B cell (primary cell): Measurements from ENCODE around the gene ENO1. TPM values are rescaled to one million over a fixed set of nuclear protein-coding genes. Genes with fewer than 3 reads are reported as not detected.
A peak's percentile ranks its signal among the peaks of the same experiment; 100 is the strongest.

ENCODE experiments used
- ATAC-seq: fragments of 200-7000 bp; cut with Tn5 transposase; one replicate; pipeline ENCODE4 v1.10.0; 2021; ENCODE audit warnings: low read depth, mild to moderate bottlenecking, moderate number of reproducible peaks, moderate library complexity
- CTCF ChIA-PET: fragments of 350-600 bp; sonication (Branson Sonifier 250); formaldehyde crosslinking; loops from one replicate; lab custom pipeline; 2021; ENCODE audit warnings: antibody characterized with exemption, inconsistent platforms; lab: Charles Lee
- POLR2A ChIA-PET: fragments of 350-600 bp; sonication (Branson Sonifier 250); formaldehyde crosslinking; loops from one replicate; lab custom pipeline; 2021; ENCODE audit warnings: antibody characterized with exemption; lab: Charles Lee
- DNase-seq: peaks from one replicate; pipeline ENCODE4 v3.0.0; 2013
- H2AFZ ChIP-seq: 2 replicates; pipeline ENCODE4 v1.6.1; 2012; ENCODE audit warnings: mild to moderate bottlenecking, low read depth, low read length; ENCODE audit not compliant: insufficient read depth, poor library complexity, severe bottlenecking
- H3K27ac ChIP-seq, 2 donors: 1 replicate in 1 of 2; 2 replicates in 1 of 2; pipeline ENCODE4 v1.5.1; 2012 to 2013; ENCODE audit warnings: low read length in 2 of 2, mild to moderate bottlenecking in 2 of 2, moderate library complexity in 1 of 2
- H3K27me3 ChIP-seq, 4 experiments: fragments of 200-600 bp in 1 of 4; sonication (generic) in 1 of 4; replicated peaks in 1 of 4; 1 replicate in 2 of 4; 2 replicates in 2 of 4; pipeline versions ENCODE4 v1.6.1 to v1.7.0; 2013 to 2016; ENCODE audit warnings: low read length in 3 of 4, mild to moderate bottlenecking in 2 of 4, mixed read lengths in 1 of 4, moderate library complexity in 1 of 4; ENCODE audit not compliant: insufficient read depth in 4 of 4, control insufficient read depth in 3 of 4; ENCODE audit errors: control extremely low read depth in 1 of 4
- H3K36me3 ChIP-seq, 2 experiments: replicated peaks in 1 of 2; 1 replicate in 1 of 2; 2 replicates in 1 of 2; pipeline versions ENCODE4 v1.6.1 to v1.7.1; 2013; ENCODE audit warnings: low read length in 1 of 2; ENCODE audit not compliant: insufficient read depth in 2 of 2, control insufficient read depth in 1 of 2; ENCODE audit errors: control extremely low read depth in 1 of 2, extremely low read depth in 1 of 2
- H3K4me1 ChIP-seq, 2 donors: fragments of 200-600 bp in 1 of 2; sonication (generic) in 1 of 2; 1 replicate in 1 of 2; 2 replicates in 1 of 2; pipeline versions ENCODE4 v1.5.1 to v1.6.1; 2013 to 2017; ENCODE audit warnings: low read length in 2 of 2; ENCODE audit not compliant: control insufficient read depth in 2 of 2, insufficient read depth in 2 of 2
- H3K4me2 ChIP-seq: replicated peaks from 2 replicates; pipeline ENCODE3; 2012; ENCODE audit warnings: mild to moderate bottlenecking, low read depth, low read length; ENCODE audit not compliant: poor library complexity, severe bottlenecking
- H3K4me3 ChIP-seq, 5 experiments: fragments of 200-600 bp in 1 of 5; sonication (generic) in 1 of 5; 1 replicate in 3 of 5; 2 replicates in 2 of 5; pipeline versions ENCODE4 v1.5.1 to v1.7.0; 2011 to 2016; ENCODE audit warnings: low read length in 4 of 5, mild to moderate bottlenecking in 4 of 5, low read depth in 2 of 5, control low read depth in 1 of 5, moderate library complexity in 1 of 5; ENCODE audit not compliant: insufficient read depth in 1 of 5; ENCODE audit errors: control extremely low read depth in 1 of 5, extremely low read depth in 1 of 5
- H3K79me2 ChIP-seq: fragments of 200-600 bp; sonication (generic); one replicate; pipeline ENCODE4 v1.6.0; 2016; ENCODE audit warnings: low read length; ENCODE audit not compliant: control insufficient read depth, insufficient read depth
- H3K9ac ChIP-seq: fragments of 200-600 bp; sonication (generic); 2 replicates; pipeline ENCODE4 v1.6.1; 2017; ENCODE audit warnings: mild to moderate bottlenecking, low read length, moderate library complexity
- H3K9me3 ChIP-seq, 3 donors: one replicate each; pipeline versions ENCODE4 v1.6.1 to v1.7.1; 2013; ENCODE audit warnings: low read length in 2 of 3; ENCODE audit not compliant: control insufficient read depth in 2 of 3, insufficient read depth in 1 of 3; ENCODE audit errors: control extremely low read depth in 1 of 3
- H4K20me1 ChIP-seq: 2 replicates; pipeline ENCODE4 v1.6.0; 2012; ENCODE audit warnings: mild to moderate bottlenecking, low read length; ENCODE audit not compliant: insufficient read depth, control insufficient read depth, poor library complexity, severe bottlenecking
- H3K27ac Mint-ChIP-seq: one replicate; pipeline ENCODE4 v1.8.0; 2021; ENCODE audit warnings: mixed read lengths
- H3K27me3 Mint-ChIP-seq: one replicate; pipeline ENCODE4 v1.8.0; 2021; ENCODE audit warnings: mixed read lengths
- H3K4me1 Mint-ChIP-seq: one replicate; pipeline ENCODE4 v1.8.0; 2021; ENCODE audit warnings: mixed read lengths
- H3K4me3 Mint-ChIP-seq: one replicate; pipeline ENCODE4 v1.8.0; 2021; ENCODE audit warnings: mixed read lengths
- H3K9me3 Mint-ChIP-seq: one replicate; pipeline ENCODE4 v1.8.0; 2022; ENCODE audit warnings: mixed read lengths; ENCODE audit not compliant: insufficient read depth
- EZH2 ChIP-seq: IDR thresholded peaks from 2 replicates; pipeline ENCODE4 v1.6.1; 2012; ENCODE audit warnings: borderline replicate concordance, low read depth, mild to moderate bottlenecking, moderate library complexity, low read length; ENCODE audit not compliant: insufficient read depth, poor library complexity, severe bottlenecking
- WGBS: methylation state at CpG from one replicate; pipeline ENCODE4 v1.1.5; 2013; ENCODE audit warnings: missing lambda C conversion rate; ENCODE audit not compliant: insufficient coverage; 5-methylcytosine and 5-hydroxymethylcytosine counted together
- intact Hi-C: fragments of 100-400 bp; cut with micrococcal nuclease; formaldehyde crosslinking; loops from one replicate; pipeline ENCODE4 v1.10.0; 2022
- polyA plus RNA-seq: library from polyadenylated mRNA; depleted of rRNA; stranded (reverse); fragments of >200 nt; gene quantifications from 2 replicates; pipeline ENCODE4 v1.2.3, GENCODE V29; 2012
- total RNA-seq, 2 donors: library from RNA; stranded (reverse); fragments of 120-200 nt in 1 of 2; gene quantifications; 1 replicate in 1 of 2; 2 replicates in 1 of 2; pipeline versions ENCODE4 v1.2.3 to v1.2.4, GENCODE V29; 2013 to 2022
- TF ChIP-seq, protein P1 (sequence below): fragments of 200-600 bp; IDR thresholded peaks from one replicate; pipeline ENCODE4 v1.8.0; 2022; ENCODE audit warnings: antibody characterized with exemption, mild to moderate bottlenecking

Gene ENO1
- total and polyA plus RNA-seq, 2 donors (not counting 1 experiment from before 2014, with no cell fraction given) = 193 to 237 TPM

DNA sequence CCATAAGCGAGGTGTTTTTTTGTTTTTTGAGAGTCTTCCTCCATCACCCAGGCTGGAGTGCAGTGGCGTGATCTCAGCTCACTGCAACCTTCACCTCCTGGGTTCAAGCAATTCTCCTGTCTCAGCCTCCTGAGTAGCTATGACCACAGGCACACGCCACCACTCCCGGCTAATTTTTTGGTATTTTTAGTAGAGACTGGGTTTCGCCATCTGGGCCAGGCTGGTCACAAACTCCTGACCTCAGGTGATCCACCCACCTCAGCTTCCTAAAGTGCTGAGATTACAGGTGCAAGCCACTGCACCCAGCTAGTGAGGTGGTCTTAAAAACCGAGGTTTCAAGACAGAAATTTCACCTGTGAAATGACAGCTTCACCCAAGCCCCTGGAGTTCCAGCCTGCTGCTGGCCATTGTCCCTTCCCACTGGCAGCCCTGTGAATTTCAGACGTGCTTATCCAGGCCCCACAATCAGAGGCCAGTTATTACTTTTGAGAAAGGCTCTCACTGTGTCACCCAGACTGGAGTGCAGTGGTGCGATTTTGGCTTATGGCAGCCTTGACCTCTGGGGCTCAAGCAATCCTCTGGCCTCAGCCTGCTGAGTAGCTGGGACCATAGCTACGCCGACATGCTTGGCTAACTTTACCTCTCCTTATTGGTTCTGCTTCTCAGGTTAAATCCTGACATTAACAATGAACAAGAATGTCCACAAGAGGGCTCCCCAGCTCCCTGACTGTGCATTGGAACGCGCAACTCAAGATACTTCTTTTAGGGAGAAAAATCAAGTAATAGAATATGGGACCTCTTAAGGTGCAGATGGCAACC lies 19.4 kb downstream of the ENO1 start:
- H2AFZ ChIP-seq = no peak overlapping the region
- no peak overlapping the region for H3K4me3 ChIP-seq
- H3K27me3 ChIP-seq = no peaks in the 10 kb centered on the region
- H3K79me2 ChIP-seq = no peaks in the 10 kb centered on the region
- DNase-seq (peak; percentile 73), ATAC-seq (peak; percentile 83)
- 52% methylated on average over 6 of the region's 12 CpGs for whole genome bisulfite sequencing
- Mint-ChIP-seq H3K27me3 (no peaks in the 10 kb centered on the region), H3K4me1 (peaks cover 18% of the 10 kb centered on the region), H3K4me3 (no peak overlapping the region), H3K9me3 (peaks cover 2% of the 10 kb centered on the region), H3K27ac (peak overlapping the region; percentile 18)
- CTCF ChIA-PET = interaction anchor here (0.6 to 13.0 kb wide), 19 partner anchors 11 to 844 kb away, joined by 3 to 119 read pairs (median 4); partner anchors contain the start of gene ENO1
- no peaks in the 10 kb centered on the region for H3K9me3 ChIP-seq
- no peak overlapping the region for H3K27ac ChIP-seq
- TF ChIP-seq EZH2 = no peak
- TF ChIP-seq, protein P1, sequence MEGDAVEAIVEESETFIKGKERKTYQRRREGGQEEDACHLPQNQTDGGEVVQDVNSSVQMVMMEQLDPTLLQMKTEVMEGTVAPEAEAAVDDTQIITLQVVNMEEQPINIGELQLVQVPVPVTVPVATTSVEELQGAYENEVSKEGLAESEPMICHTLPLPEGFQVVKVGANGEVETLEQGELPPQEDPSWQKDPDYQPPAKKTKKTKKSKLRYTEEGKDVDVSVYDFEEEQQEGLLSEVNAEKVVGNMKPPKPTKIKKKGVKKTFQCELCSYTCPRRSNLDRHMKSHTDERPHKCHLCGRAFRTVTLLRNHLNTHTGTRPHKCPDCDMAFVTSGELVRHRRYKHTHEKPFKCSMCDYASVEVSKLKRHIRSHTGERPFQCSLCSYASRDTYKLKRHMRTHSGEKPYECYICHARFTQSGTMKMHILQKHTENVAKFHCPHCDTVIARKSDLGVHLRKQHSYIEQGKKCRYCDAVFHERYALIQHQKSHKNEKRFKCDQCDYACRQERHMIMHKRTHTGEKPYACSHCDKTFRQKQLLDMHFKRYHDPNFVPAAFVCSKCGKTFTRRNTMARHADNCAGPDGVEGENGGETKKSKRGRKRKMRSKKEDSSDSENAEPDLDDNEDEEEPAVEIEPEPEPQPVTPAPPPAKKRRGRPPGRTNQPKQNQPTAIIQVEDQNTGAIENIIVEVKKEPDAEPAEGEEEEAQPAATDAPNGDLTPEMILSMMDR = peak; percentile 77
- H3K4me1 ChIP-seq = peaks cover 7 to 8% of the 10 kb centered on the region in 2 donors
- POLR2A ChIA-PET = interaction anchor here (1.1 to 1.6 kb wide), 2 partner anchors 18 to 19 kb away, joined by 4 read pairs; partner anchors contain the start of gene ENO1
- peaks cover 8 to 61% of the 10 kb centered on the region in 2 experiments for H3K36me3 ChIP-seq
- peaks cover 6% of the 10 kb centered on the region for H4K20me1 ChIP-seq
- intact Hi-C loops = loop anchor here (1.0 kb wide), 2 partner anchors 129 to 242 kb away; no protein-coding TSS in a partner anchor
- no peak overlapping the region for H3K4me2 ChIP-seq
- H3K9ac ChIP-seq = no peak overlapping the region
